Thoracic aorta endothelial cell (primary cell): ENCODE data around the gene KIAA0586. TPM values are rescaled to one million over a fixed set of nuclear protein-coding genes. Genes with fewer than 3 reads are reported as not detected.

Experiments used
- small RNA-seq: library from RNA; depleted of rRNA; stranded (forward); fragments of <200 nt; gene quantifications from one replicate; pipeline ENCODE3, GENCODE V24; 2012
- total RNA-seq: library from RNA; depleted of rRNA; stranded (reverse); fragments of >200 nt; gene quantifications from 2 replicates; pipeline ENCODE4 v1.2.3, GENCODE V29; 2012

Gene KIAA0586
- 32.5 and 42.4 TPM in 2 replicates for total RNA-seq

GRCh38 chr14:58427281-58428117, at the start of gene KIAA0586, which contains the start of gene TIMM9:
Gene KIAA0586, plus strand, starts transcription at chr14:58427719. Its CDS starts 546 bp downstream, at chr14:58428265.
Gene TIMM9, minus strand, starts transcription at chr14:58427531. Its CDS starts 15,586 bp downstream, at chr14:58411945.

GRCh38 chr14:58395812-58396788, 31.4 kb upstream of the KIAA0586 start, which contains the start of gene TOMM20L:
Gene TOMM20L, plus strand, starts transcription at chr14:58395930. Its CDS starts 28 bp downstream, at chr14:58395958.

Small RNAs within 50 kb of the gene (small RNA-seq; reads per million reads assigned to genes)
- gene HSBP1P1, result not detected
- not detected for gene RF00019

Other genes with a start within 250 kb of the KIAA0586 start
- gene ACTR10, start 227.6 kb upstream of the KIAA0586 start, total RNA-seq, result 60.5 and 78.5 TPM in 2 replicates
- gene PSMA3, start 182.9 kb upstream of the KIAA0586 start, total RNA-seq, result 244 and 248 TPM in 2 replicates
- gene ARID4A, start 129.2 kb upstream of the KIAA0586 start, total RNA-seq, result 17.5 and 20.7 TPM in 2 replicates
- not detected in 2 replicates for gene TOMM20L, start 31.8 kb upstream of the KIAA0586 start, total RNA-seq
- 25.4 and 31.6 TPM in 2 replicates for gene TIMM9, start 188 bp upstream of the KIAA0586 start, total RNA-seq
- gene DACT1, start 210.2 kb downstream of the KIAA0586 start, total RNA-seq, result 0.29 and 1.5 TPM in 2 replicates